Psoas muscle (tissue), 8 donors: Measurements from ENCODE around the gene TMEM108. TPM values are rescaled to one million over a fixed set of nuclear protein-coding genes. Genes with fewer than 3 reads are reported as not detected.

Experiments used
- ATAC-seq, 4 donors: fragments of 200-7000 bp; cut with Tn5 transposase; one replicate each; pipeline ENCODE4 v1.9.1; 2020; ENCODE audit warnings: moderate library complexity in 3 of 4, mild to moderate bottlenecking in 2 of 4
- DNase-seq, 2 donors: peaks; one replicate each; pipeline ENCODE4 v3.0.0-alpha.2; 2020
- H3K27ac ChIP-seq: fragments of 200-600 bp; one replicate; pipeline ENCODE4 v1.8.0; 2022
- H3K27me3 ChIP-seq, 3 donors: fragments of 200-600 bp in 1 of 3; one replicate each; pipeline versions ENCODE4 v1.6.1 to v1.8.0; 2013 to 2022; ENCODE audit warnings: low read length in 2 of 3, mild to moderate bottlenecking in 2 of 3, moderate library complexity in 1 of 3; ENCODE audit not compliant: insufficient read depth in 3 of 3
- H3K36me3 ChIP-seq, 2 donors: fragments of 200-600 bp in 1 of 2; one replicate each; pipeline versions ENCODE4 v1.6.1 to v1.8.0; 2013 to 2022; ENCODE audit warnings: low read depth in 1 of 2, mild to moderate bottlenecking in 1 of 2, moderate library complexity in 1 of 2; ENCODE audit not compliant: insufficient read depth in 1 of 2
- H3K4me1 ChIP-seq: fragments of 200-600 bp; one replicate; pipeline ENCODE4 v1.8.0; 2022
- H3K4me3 ChIP-seq: fragments of 200-600 bp; one replicate; pipeline ENCODE4 v1.8.0; 2022; ENCODE audit warnings: mild to moderate bottlenecking
- H3K9me3 ChIP-seq: fragments of 200-600 bp; one replicate; pipeline ENCODE4 v1.8.0; 2022
- CTCF ChIP-seq: fragments of 200-600 bp; IDR thresholded peaks from one replicate; pipeline ENCODE4 v1.8.0; 2022; ENCODE audit warnings: antibody characterized with exemption
- WGBS, 3 donors: extraction: QIAGEN DNeasy Blood & Tissue Kit; methylation state at CpG; one replicate each; pipeline versions ENCODE4 v1.1.6 to v1.1.7; 2013; 5-methylcytosine and 5-hydroxymethylcytosine counted together
- intact Hi-C, 2 donors: fragments of 100-400 bp; cut with DNase I; formaldehyde crosslinking; loops; one replicate each; pipeline versions ENCODE4 v1.11.0 to v1.14.2; 2022
- polyA plus RNA-seq, 3 donors: library from polyadenylated mRNA; stranded (reverse); fragments of 200-250 nt; gene quantifications; one replicate each; pipeline ENCODE4 v1.2.3, GENCODE V29; 2013
- total RNA-seq, 4 donors: library from RNA; stranded (reverse); fragmentation: NEBNext Ultra II Directional in 2 of 4; extraction: Animal tissue kit (Norgen Biotek cat#: 25700) in 2 of 4; gene quantifications; one replicate each; pipeline versions ENCODE4 v1.2.1 to v1.2.4, GENCODE V29; 2021 to 2023
- donor health status: healthy with polysubstance abuse.
- donor health status: DM: no; HTN: no; CAD: no; lungs with moderate emphysema.
- donor health status: Bipolar disorder and iron deficiency.
- donor health status: healthy.
- donor health status: DM: yes; HTN: yes; CAD: no.
- donor health status: DM: no; HTN: no; CAD: no.
- donor health status: DM: no; HTN: no; CAD: no.
- donor health status: DM: yes; HTN: yes; CAD: no.

TMEM108 gene
- total and polyA plus RNA-seq, 7 donors = 2.4 to 10.5 (median 6.5) TPM

- intact Hi-C loops = no loop called here
- H3K27me3 ChIP-seq = no peaks in the 10 kb centered on the region
- DNase-seq = no peak
These were observed 131.3 kb downstream of the TMEM108 start for GRCh38 chr3:133169331-133170068.

DNA sequence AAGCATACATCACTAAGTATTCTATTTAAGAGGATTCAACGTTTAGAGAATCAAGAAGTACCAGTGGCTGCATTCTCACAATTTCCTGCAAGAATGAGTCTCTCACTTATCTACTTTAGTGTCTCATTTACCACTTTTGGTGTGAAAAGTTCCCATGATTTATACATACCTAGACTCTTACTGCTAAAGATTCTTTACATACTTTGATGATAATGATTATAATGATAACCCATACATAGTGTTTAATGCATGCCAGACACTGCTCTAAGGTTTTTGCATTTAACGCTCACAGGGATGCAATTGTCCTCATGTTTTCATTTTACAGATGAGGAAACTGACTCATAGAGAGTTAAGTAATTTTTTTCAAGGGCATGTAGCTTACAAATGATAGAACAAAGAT is 133.6 kb downstream of the TMEM108 start:
- no peak for DNase-seq
- 77 to 81% (median 79%) methylated on average over 2 of the region's 2 CpGs for WGBS, 3 donors
- H3K27me3 ChIP-seq = no peaks in the 10 kb centered on the region
- H3K27ac ChIP-seq = no peak overlapping the region
- H3K9me3 ChIP-seq = no peaks in the 10 kb centered on the region
- H3K4me3 ChIP-seq = no peak overlapping the region
- no peak for TF ChIP-seq CTCF
- intact Hi-C loops = no loop called here
- ATAC-seq = no peak
- H3K36me3 ChIP-seq = no peaks in the 10 kb centered on the region
- H3K4me1 ChIP-seq = no peaks in the 10 kb centered on the region

More at GRCh38 chr3:133169331-133170068, 131.3 kb downstream of the TMEM108 start:
- Histone ChIP-seq H3K4me3 (no peak overlapping the region), H3K27ac (no peak overlapping the region), H3K9me3 (no peaks in the 10 kb centered on the region), H3K4me1 (no peaks in the 10 kb centered on the region), H3K36me3 (no peaks in the 10 kb centered on the region)
- ATAC-seq = no peak
- 88 to 94% (median 92%) methylated on average over 6 of the region's 6 CpGs for WGBS, 3 donors
- TF ChIP-seq CTCF = no peak

GRCh38 chr3:133181392-133182150 is 143.4 kb downstream of the TMEM108 start:
- intact Hi-C loops = no loop called here
- no peak overlapping the region for H3K27ac ChIP-seq
- H3K36me3 ChIP-seq = no peaks in the 10 kb centered on the region
- no peak for TF ChIP-seq CTCF
- no peaks in the 10 kb centered on the region for H3K27me3 ChIP-seq
- H3K4me3 ChIP-seq = no peak overlapping the region
- DNase-seq (no peak), ATAC-seq (no peak)
- H3K9me3 ChIP-seq = no peaks in the 10 kb centered on the region
- no peaks in the 10 kb centered on the region for H3K4me1 ChIP-seq
- 87 to 92% (median 92%) methylated on average over 2 of the region's 2 CpGs for WGBS, 3 donors

DNA sequence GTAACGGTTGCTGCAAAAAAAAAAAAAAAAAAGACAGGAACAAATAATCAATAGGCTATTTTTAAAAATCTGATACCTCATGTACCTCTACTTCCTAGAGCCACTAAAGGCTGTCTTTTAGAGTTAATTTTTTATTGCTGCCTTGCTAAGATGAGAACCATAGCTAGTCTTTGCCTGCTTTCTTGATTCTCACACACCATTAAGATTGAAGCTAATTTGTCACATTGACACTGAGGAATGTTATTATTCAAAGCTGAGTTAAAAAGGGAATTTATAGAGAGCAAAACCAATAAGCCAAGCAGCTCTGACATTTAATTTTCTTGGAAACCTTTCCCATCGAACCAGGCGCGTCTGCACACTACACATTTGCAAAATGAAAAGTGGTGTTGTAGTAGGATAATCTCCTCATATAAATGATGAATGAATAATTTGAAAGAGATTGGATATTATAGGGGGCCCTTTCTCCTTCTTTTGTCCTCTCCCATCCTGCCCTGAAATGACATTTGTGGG is 149.7 kb downstream of the TMEM108 start:
- TF ChIP-seq CTCF = no peak
- H3K4me3 ChIP-seq = no peak overlapping the region
- H3K9me3 ChIP-seq = no peaks in the 10 kb centered on the region
- H3K27me3 ChIP-seq = no peaks in the 10 kb centered on the region
- no peak for ATAC-seq
- DNase-seq = no peak
- no peaks in the 10 kb centered on the region for H3K4me1 ChIP-seq
- no peak overlapping the region for H3K27ac ChIP-seq
- intact Hi-C loops = no loop called here
- 86 to 90% (median 88%) methylated on average over 4 of the region's 4 CpGs for WGBS, 3 donors
- H3K36me3 ChIP-seq = no peaks in the 10 kb centered on the region
